Left ventricle myocardium inferior (tissue), 1 donor: ENCODE data around the gene ASCC1. TPM values are rescaled to one million over a fixed set of nuclear protein-coding genes. Genes with fewer than 3 reads are reported as not detected.

Experiments
- DNase-seq: peaks from one replicate; pipeline ENCODE4 v3.0.0-alpha.2; 2020
- H3K27ac ChIP-seq: fragments of 200-600 bp; replicated peaks from 2 replicates; pipeline ENCODE4 v1.8.0; 2021
- H3K27me3 ChIP-seq: fragments of 200-600 bp; 2 replicates; pipeline ENCODE4 v1.8.0; 2021; ENCODE audit warnings: low read depth
- H3K36me3 ChIP-seq: fragments of 200-600 bp; 2 replicates; pipeline ENCODE4 v1.8.0; 2021
- H3K4me1 ChIP-seq: fragments of 200-600 bp; 2 replicates; pipeline ENCODE4 v1.8.0; 2021
- H3K4me3 ChIP-seq: fragments of 200-600 bp; 2 replicates; pipeline ENCODE4 v1.8.0; 2021; ENCODE audit warnings: mild to moderate bottlenecking, moderate library complexity
- H3K9me3 ChIP-seq: fragments of 200-600 bp; replicated peaks from 2 replicates; pipeline ENCODE4 v1.8.0; 2021
- CTCF ChIP-seq: fragments of 200-600 bp; IDR thresholded peaks from 2 replicates; pipeline ENCODE4 v1.8.0; 2021; ENCODE audit warnings: antibody characterized with exemption, mild to moderate bottlenecking, borderline replicate concordance
- intact Hi-C: fragments of 100-400 bp; cut with micrococcal nuclease; formaldehyde crosslinking; loops from one replicate; pipeline ENCODE4 v1.11.0; 2022
- total RNA-seq: library from RNA; stranded (reverse); fragmentation: NEBNext Ultra II Directional; extraction: Animal tissue kit (Norgen Biotek cat#: 25700); gene quantifications from one replicate; pipeline ENCODE4 v1.2.1, GENCODE V29; 2021
- donor health status: DM: no; HTN: yes; CAD: no; lungs with severe emphysema.

The ASCC1 gene
- total RNA-seq, 1 donor from 2014 or later: 37.0 TPM

- no peak for TF ChIP-seq CTCF
- Histone ChIP-seq H3K27ac (no peak overlapping the region), H3K27me3 (no peaks in the 10 kb centered on the region), H3K4me3 (no peak overlapping the region), H3K36me3 (no peaks in the 10 kb centered on the region), H3K4me1 (peaks cover 32% of the 10 kb centered on the region), H3K9me3 (no peaks in the 10 kb centered on the region)
- intact Hi-C loops: no loop called here
- DNase-seq: no peak
Observed at GRCh38 chr10:72073708-72074573, 142.1 kb downstream of the ASCC1 start.

GRCh38 chr10:72072639-72073038 lies 143.4 kb downstream of the ASCC1 start:
- Histone ChIP-seq H3K36me3 (no peaks in the 10 kb centered on the region), H3K9me3 (no peaks in the 10 kb centered on the region), H3K4me3 (no peak overlapping the region), H3K27ac (no peak overlapping the region), H3K27me3 (no peaks in the 10 kb centered on the region), H3K4me1 (peaks cover 44% of the 10 kb centered on the region)
- no peak for TF ChIP-seq CTCF
- no peak for DNase-seq
- intact Hi-C loops: no loop called here

GRCh38 chr10:72072046-72072445 lies 144.0 kb downstream of the ASCC1 start:
- intact Hi-C loops: no loop called here
- Histone ChIP-seq H3K36me3 (no peaks in the 10 kb centered on the region), H3K4me1 (peaks cover 50% of the 10 kb centered on the region), H3K9me3 (no peaks in the 10 kb centered on the region), H3K27me3 (no peaks in the 10 kb centered on the region), H3K27ac (no peak overlapping the region), H3K4me3 (no peak overlapping the region)
- no peak for TF ChIP-seq CTCF
- DNase-seq: no peak

- H3K27ac ChIP-seq: no peak overlapping the region
- no peak for DNase-seq
- intact Hi-C loops: no loop called here
- TF ChIP-seq CTCF: peak; percentile 13
- peaks cover 65% of the 10 kb centered on the region for H3K4me1 ChIP-seq
- H3K27me3 ChIP-seq: no peaks in the 10 kb centered on the region
- H3K4me3 ChIP-seq: no peak overlapping the region
- H3K36me3 ChIP-seq: no peaks in the 10 kb centered on the region
- H3K9me3 ChIP-seq: no peaks in the 10 kb centered on the region
Observed at GRCh38 chr10:72069751-72070526, 146.1 kb downstream of the ASCC1 start.

GRCh38 chr10:72068901-72069446 lies 147.1 kb downstream of the ASCC1 start:
- Histone ChIP-seq H3K27ac (peak overlapping the region; percentile 23), H3K9me3 (no peaks in the 10 kb centered on the region), H3K4me3 (no peak overlapping the region), H3K4me1 (peaks cover 62% of the 10 kb centered on the region), H3K27me3 (no peaks in the 10 kb centered on the region), H3K36me3 (no peaks in the 10 kb centered on the region)
- intact Hi-C loops: no loop called here
- no peak for DNase-seq
- TF ChIP-seq CTCF: no peak
